ENCODE data around the gene LNP1. TPM values are rescaled to one million over a fixed set of nuclear protein-coding genes. Genes with fewer than 3 reads are reported as not detected.

Gene LNP1
- total RNA-seq, 2 donors from 2014 or later = 4.6 to 6.2 TPM

DNA sequence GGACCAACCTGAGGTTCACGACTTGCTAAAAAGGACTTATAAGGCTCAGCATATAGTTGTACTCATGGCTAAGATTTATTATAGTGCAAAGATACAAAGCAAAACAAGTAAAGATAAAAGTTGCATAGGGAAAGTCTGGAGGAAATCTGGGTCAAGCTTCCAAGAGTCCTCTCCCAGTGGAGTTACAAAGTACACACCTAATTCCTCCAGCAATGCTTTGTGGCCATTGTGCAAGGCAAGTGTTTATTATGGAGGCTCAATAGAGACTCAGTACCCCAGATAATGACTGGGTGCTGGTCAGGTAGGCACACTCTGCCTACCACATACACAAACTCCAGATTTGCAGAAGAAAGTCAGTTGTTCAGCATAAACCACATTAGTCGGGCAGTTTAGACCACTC lies 22.9 kb downstream of the LNP1 start:
- Histone ChIP-seq H3K4me3 (no peak overlapping the region), H3K4me1 (peaks cover 25% of the 10 kb centered on the region), H3K36me3 (replicated peaks in 1 of 2; ENCODE audit: insufficient read depth in 1 of 2, low read depth in 2 of 2) (no peaks in the 10 kb centered on the region), H3K27ac (no peak overlapping the region), H3K27me3 (no peaks in the 10 kb centered on the region), H3K9me3 (no peaks in the 10 kb centered on the region)
- intact Hi-C loops (cut with DNase I) = no loop called here
- no peak for ATAC-seq
- TF ChIP-seq, protein P1, sequence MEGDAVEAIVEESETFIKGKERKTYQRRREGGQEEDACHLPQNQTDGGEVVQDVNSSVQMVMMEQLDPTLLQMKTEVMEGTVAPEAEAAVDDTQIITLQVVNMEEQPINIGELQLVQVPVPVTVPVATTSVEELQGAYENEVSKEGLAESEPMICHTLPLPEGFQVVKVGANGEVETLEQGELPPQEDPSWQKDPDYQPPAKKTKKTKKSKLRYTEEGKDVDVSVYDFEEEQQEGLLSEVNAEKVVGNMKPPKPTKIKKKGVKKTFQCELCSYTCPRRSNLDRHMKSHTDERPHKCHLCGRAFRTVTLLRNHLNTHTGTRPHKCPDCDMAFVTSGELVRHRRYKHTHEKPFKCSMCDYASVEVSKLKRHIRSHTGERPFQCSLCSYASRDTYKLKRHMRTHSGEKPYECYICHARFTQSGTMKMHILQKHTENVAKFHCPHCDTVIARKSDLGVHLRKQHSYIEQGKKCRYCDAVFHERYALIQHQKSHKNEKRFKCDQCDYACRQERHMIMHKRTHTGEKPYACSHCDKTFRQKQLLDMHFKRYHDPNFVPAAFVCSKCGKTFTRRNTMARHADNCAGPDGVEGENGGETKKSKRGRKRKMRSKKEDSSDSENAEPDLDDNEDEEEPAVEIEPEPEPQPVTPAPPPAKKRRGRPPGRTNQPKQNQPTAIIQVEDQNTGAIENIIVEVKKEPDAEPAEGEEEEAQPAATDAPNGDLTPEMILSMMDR (IDR thresholded peaks at IDR 0.05) = no peak
- TF ChIP-seq POLR2A (IDR thresholded peaks at IDR 0.05) = no peak
- DNase-seq = no peak
- 93 to 98% methylated on average over 2 of the region's 2 CpGs for WGBS, 2 donors

DNA sequence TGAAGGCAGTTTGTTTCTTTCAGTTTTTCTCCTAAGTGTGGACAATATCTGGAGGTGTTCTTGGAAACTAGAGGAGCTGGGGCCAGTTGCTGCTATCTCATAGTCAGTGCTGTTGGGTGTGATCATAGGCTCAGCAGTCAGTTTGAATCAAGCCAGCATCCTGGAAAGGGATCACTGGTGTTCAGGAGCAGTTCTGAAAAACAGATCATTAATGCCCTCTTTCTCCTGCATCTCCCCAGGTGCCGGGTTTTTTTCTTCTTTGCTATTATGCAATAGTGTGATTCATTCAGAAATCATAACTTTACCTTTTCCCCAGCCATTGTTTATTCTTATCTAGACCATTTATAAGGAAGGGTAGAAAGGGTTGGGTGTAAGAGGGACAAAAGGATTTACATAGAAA lies 24.0 kb downstream of the LNP1 start:
- H3K9me3 ChIP-seq = no peaks in the 10 kb centered on the region
- no peak overlapping the region for H3K4me3 ChIP-seq
- intact Hi-C loops (cut with DNase I) = no loop called here
- TF ChIP-seq POLR2A (IDR thresholded peaks at IDR 0.05) = no peak
- TF ChIP-seq, protein P1 (IDR thresholded peaks at IDR 0.05) = no peak
- peak; percentile 24 for ATAC-seq
- H3K36me3 ChIP-seq (replicated peaks in 1 of 2; ENCODE audit: insufficient read depth in 1 of 2, low read depth in 2 of 2) = no peaks in the 10 kb centered on the region
- no peak for DNase-seq
- 46 to 60% methylated on average over 1 of the region's 1 CpG for WGBS, 2 donors
- no peak overlapping the region for H3K27ac ChIP-seq
- peaks cover 25% of the 10 kb centered on the region for H3K4me1 ChIP-seq
- H3K27me3 ChIP-seq = no peaks in the 10 kb centered on the region

DNA sequence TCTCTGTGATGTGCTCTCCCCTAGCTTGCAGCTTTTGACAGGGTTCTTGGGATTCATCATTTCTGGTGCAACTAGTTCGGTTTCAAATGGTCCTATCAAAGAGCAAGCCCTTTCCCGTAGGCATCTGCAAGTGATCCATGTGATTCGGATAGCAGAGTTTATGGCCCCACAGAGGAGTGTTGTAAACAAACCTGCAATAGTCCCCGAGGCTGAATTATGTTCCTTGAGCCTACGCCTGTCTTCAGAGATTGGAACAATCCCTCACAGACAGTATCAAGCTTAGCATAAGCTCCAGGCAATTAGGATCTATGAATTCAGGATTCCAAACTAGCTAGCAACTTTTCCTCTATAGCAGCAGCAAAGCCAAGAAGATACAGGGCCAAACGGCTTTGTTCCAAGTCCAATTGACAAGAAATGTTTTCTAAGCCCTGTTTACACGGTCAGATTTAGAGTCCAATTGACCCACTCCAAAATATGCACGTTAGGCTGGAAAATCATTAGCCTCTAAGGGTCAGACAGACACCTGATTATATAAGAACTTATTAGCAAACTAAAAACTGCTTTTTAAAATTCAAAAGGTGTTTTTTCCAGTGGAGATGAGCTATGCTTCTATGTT lies 24.8 kb downstream of the LNP1 start:
- no peak overlapping the region for H3K4me3 ChIP-seq
- H3K27ac ChIP-seq = no peak overlapping the region
- no peaks in the 10 kb centered on the region for H3K36me3 ChIP-seq (replicated peaks in 1 of 2; ENCODE audit: insufficient read depth in 1 of 2, low read depth in 2 of 2)
- no peaks in the 10 kb centered on the region for H3K27me3 ChIP-seq
- intact Hi-C loops (cut with DNase I) = no loop called here
- TF ChIP-seq, protein P1 (IDR thresholded peaks at IDR 0.05) = no peak
- no peak for TF ChIP-seq POLR2A (IDR thresholded peaks at IDR 0.05)
- DNase-seq = no peak
- WGBS, 2 donors = 57 to 59% methylated on average over 8 of the region's 8 CpGs
- ATAC-seq = no peak
- H3K4me1 ChIP-seq = peaks cover 25% of the 10 kb centered on the region
- H3K9me3 ChIP-seq = no peaks in the 10 kb centered on the region

DNA sequence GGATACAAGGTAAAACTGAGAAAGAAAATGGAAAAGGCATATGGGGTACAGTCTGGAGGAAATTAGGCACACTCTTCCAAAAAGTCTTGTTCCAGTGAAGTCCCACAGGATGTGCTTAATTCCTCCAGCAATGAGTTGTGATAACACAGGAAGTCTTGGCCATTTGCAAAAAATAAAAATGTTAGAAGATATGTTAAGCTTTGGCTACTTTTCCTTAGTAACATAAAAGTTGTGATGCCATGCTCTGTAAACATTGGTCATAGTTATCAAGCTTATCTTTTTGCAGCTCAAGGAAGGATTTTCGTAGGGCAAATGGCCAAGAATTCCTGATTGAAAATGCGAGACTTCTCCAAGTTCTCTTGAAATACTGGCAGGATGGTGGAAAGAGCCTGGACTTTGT lies 26.4 kb downstream of the LNP1 start:
- Histone ChIP-seq H3K4me3 (no peak overlapping the region), H3K27me3 (no peaks in the 10 kb centered on the region), H3K4me1 (peaks cover 25% of the 10 kb centered on the region), H3K9me3 (no peaks in the 10 kb centered on the region), H3K27ac (no peak overlapping the region), H3K36me3 (replicated peaks in 1 of 2; ENCODE audit: insufficient read depth in 1 of 2, low read depth in 2 of 2) (no peaks in the 10 kb centered on the region)
- no peak for ATAC-seq
- DNase-seq = peak in 1 of 4 donors; percentile 16
- WGBS, 2 donors = 26 to 30% methylated on average over 2 of the region's 2 CpGs
- intact Hi-C loops (cut with DNase I) = no loop called here
- TF ChIP-seq, protein P1 (IDR thresholded peaks at IDR 0.05) = no peak
- TF ChIP-seq POLR2A (IDR thresholded peaks at IDR 0.05) = no peak

GRCh38 chr3:100429187-100429716 lies 27.9 kb downstream of the LNP1 start:
- ATAC-seq (no peak), DNase-seq (no peak)
- Histone ChIP-seq H3K27me3 (no peaks in the 10 kb centered on the region), H3K9me3 (no peaks in the 10 kb centered on the region), H3K36me3 (replicated peaks in 1 of 2; ENCODE audit: insufficient read depth in 1 of 2, low read depth in 2 of 2) (no peaks in the 10 kb centered on the region), H3K4me3 (no peak overlapping the region), H3K4me1 (peaks cover 25% of the 10 kb centered on the region), H3K27ac (no peak overlapping the region)
- intact Hi-C loops (cut with DNase I) = no loop called here
- TF ChIP-seq, protein P1 (IDR thresholded peaks at IDR 0.05) = no peak
- TF ChIP-seq POLR2A (IDR thresholded peaks at IDR 0.05) = no peak
- WGBS, 2 donors = 89 to 90% methylated on average over 2 of the region's 2 CpGs

Data from body of pancreas (tissue), 4 donors.